T-helper 1 cell treated with Interleukin-12 subunit alpha and Interleukin-12 subunit beta and Interleukin-4 antibody, amounts not matched to agents 30 ng/mL and 1 ng/mL, for 36 hours (primary cell): ENCODE results near the gene STK25. TPM values are rescaled to one million over a fixed set of nuclear protein-coding genes. Genes with fewer than 3 reads are reported as not detected.
"Not testable (repeated sequence)": the region's sequence is repeated elsewhere in the genome, so short reads cannot be mapped to it uniquely, and the experiment has no call there.

Source experiments
- intact Hi-C: fragments of 100-400 bp; cut with micrococcal nuclease; formaldehyde crosslinking; loops from one replicate; pipeline ENCODE4 v1.15.1; 2024
- total RNA-seq: library from RNA; stranded (reverse); gene quantifications from 2 replicates; pipeline ENCODE4 v1.2.3, GENCODE V29; 2022

The STK25 gene
- total RNA-seq, 1 donor from 2014 or later, result 122 TPM

GRCh38 chr2:241540401-241540770 is 32.0 kb upstream of the STK25 start:
- intact Hi-C loops, result no loop called here

- intact Hi-C loops, result no loop called here
These were observed 31.4 kb upstream of the STK25 start for GRCh38 chr2:241539616-241540374.

- intact Hi-C loops, result no loop called here
These were observed 30.6 kb upstream of the STK25 start for GRCh38 chr2:241538838-241539615.

- intact Hi-C loops, result no loop called here
These were observed 27.7 kb upstream of the STK25 start for GRCh38 chr2:241535871-241536655.

- intact Hi-C loops, result no loop called here
These were observed 26.5 kb upstream of the STK25 start for GRCh38 chr2:241534701-241535375.

- intact Hi-C loops, result no loop called here
These were observed 25.9 kb upstream of the STK25 start for GRCh38 chr2:241534293-241534692.

GRCh38 chr2:241532733-241533601 is 24.6 kb upstream of the STK25 start:
- intact Hi-C loops, result loop anchor here (1.0 kb wide), 1 partner anchor 29 kb away; no protein-coding TSS in a partner anchor

- intact Hi-C loops, result no loop called here
These were observed 23.8 kb upstream of the STK25 start for GRCh38 chr2:241532168-241532567.

- intact Hi-C loops, result no loop called here
These were observed 22.9 kb upstream of the STK25 start for GRCh38 chr2:241531161-241531722.

- intact Hi-C loops, result no loop called here
These were observed 22.2 kb upstream of the STK25 start for GRCh38 chr2:241530571-241530970.

GRCh38 chr2:241525818-241526780 is 17.7 kb upstream of the STK25 start:
- intact Hi-C loops, result not testable (repeated sequence)

- intact Hi-C loops, result no loop called here
These were observed 14.1 kb upstream of the STK25 start for GRCh38 chr2:241522477-241522876.

GRCh38 chr2:241519669-241520068 is 11.3 kb upstream of the STK25 start:
- intact Hi-C loops, result no loop called here

- intact Hi-C loops, result no loop called here
These were observed 8.9 kb upstream of the STK25 start for GRCh38 chr2:241517297-241517696.

- intact Hi-C loops, result no loop called here
These were observed 8.2 kb upstream of the STK25 start for GRCh38 chr2:241516520-241516965.

GRCh38 chr2:241514986-241515737 is 6.8 kb upstream of the STK25 start:
- intact Hi-C loops, result no loop called here

GRCh38 chr2:241514553-241514952 is 6.2 kb upstream of the STK25 start:
- intact Hi-C loops, result no loop called here
